ENCODE measurements around the gene E4F1. TPM values are rescaled to one million over a fixed set of nuclear protein-coding genes. Genes with fewer than 3 reads are reported as not detected.

E4F1 gene
- total and polyA plus RNA-seq, 10 of the 15 experiments (the other 5 are each of a cell fraction or from before 2014, with no cell fraction given): 0.23 to 36.5 (median 14.5) TPM

DNA sequence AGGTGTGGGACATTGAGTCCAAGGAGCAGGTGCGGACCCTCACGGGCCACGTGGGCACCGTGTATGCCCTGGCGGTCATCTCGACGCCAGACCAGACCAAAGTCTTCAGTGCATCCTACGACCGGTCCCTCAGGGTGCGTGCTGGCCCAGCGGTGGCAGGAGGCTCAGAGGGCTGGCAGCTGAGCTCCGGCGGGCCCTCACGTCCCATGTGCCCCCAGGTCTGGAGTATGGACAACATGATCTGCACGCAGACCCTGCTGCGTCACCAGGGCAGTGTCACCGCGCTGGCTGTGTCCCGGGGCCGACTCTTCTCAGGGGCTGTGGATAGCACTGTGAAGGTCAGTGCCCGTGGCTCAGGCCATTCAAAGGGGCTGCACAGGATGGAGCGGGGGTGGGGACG, 47.3 kb upstream of the E4F1 start:
- CTCF ChIA-PET: no interaction called here

More for the DNA sequence above, 47.3 kb upstream of the E4F1 start:
- Histone ChIP-seq H3K36me3 (ENCODE audit: control insufficient read depth in 2 of 2, insufficient read depth in 2 of 2, low read length in 1 of 2) (peaks cover 7 to 11% of the 10 kb centered on the region in 2 experiments; a peak in 3 of 4 replicates), H3K27me3 (replicated peaks in 1 of 2; ENCODE audit: control insufficient read depth in 2 of 2, insufficient read depth in 2 of 2, low read length in 1 of 2) (no peaks in the 10 kb centered on the region), H3K4me1 (ENCODE audit: control insufficient read depth, insufficient read depth, low read length) (no peaks in the 10 kb centered on the region), H3K9ac (ENCODE audit: control insufficient read depth, insufficient read depth, low read length) (no peak overlapping the region), H3K27ac (ENCODE audit: control insufficient read depth, insufficient read depth) (no peak overlapping the region), H4K20me1 (ENCODE audit: control insufficient read depth, insufficient read depth) (no peaks in the 10 kb centered on the region), H3K4me2 (ENCODE audit: control insufficient read depth, insufficient read depth) (no peak overlapping the region), H3K9me3 (replicated peaks; ENCODE audit: control insufficient read depth, insufficient read depth, low read length) (no peaks in the 10 kb centered on the region), H3K4me3 (no peak overlapping the region), H2AFZ (ENCODE audit: control insufficient read depth, low read depth, low read length) (no peak overlapping the region), H3K79me2 (ENCODE audit: control insufficient read depth, insufficient read depth, low read length) (no peaks in the 10 kb centered on the region)
- ChIA-PET POLR2A (no interaction called here), RAD21 (ENCODE audit: unreplicated experiment) (interaction anchor here (0.5 kb wide), 1 partner anchor 363 kb away, joined by 3 read pairs; no protein-coding TSS in a partner anchor), SMC1A (ENCODE audit: uncharacterized antibody, unreplicated experiment) (no interaction called here)
- no TSS peak for BruUV-seq (replicated peaks)
- intact Hi-C loops (cut with micrococcal nuclease; ENCODE audit: unreplicated experiment): no loop called here
- ATAC-seq (no peak), DNase-seq (ENCODE audit: low read depth, low spot score) (no peak), FAIRE-seq (no peak)
- no peak for TF ChIP-seq IKZF2 (IDR thresholded peaks at IDR 0.05)
- TF ChIP-seq, protein P1, sequence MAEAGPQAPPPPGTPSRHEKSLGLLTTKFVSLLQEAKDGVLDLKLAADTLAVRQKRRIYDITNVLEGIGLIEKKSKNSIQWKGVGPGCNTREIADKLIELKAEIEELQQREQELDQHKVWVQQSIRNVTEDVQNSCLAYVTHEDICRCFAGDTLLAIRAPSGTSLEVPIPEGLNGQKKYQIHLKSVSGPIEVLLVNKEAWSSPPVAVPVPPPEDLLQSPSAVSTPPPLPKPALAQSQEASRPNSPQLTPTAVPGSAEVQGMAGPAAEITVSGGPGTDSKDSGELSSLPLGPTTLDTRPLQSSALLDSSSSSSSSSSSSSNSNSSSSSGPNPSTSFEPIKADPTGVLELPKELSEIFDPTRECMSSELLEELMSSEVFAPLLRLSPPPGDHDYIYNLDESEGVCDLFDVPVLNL (IDR thresholded peaks at IDR 0.05; ENCODE audit: low read depth, low read length): no peak
- TF ChIP-seq SUZ12 (IDR thresholded peaks at IDR 0.05; ENCODE audit: unreplicated experiment): no peak
- no peak for TF ChIP-seq POU2F2 (IDR thresholded peaks at IDR 0.05; ENCODE audit: borderline replicate concordance, low read depth, low read length)
- TF ChIP-seq SPI1 (IDR thresholded peaks at IDR 0.05; ENCODE audit: borderline replicate concordance, insufficient read depth, low read depth, low read length): no peak
- TF ChIP-seq POLR2A (IDR thresholded peaks at IDR 0.05; ENCODE audit: low read depth, low read length): 0 out of 2 replicates have a peak, but pooled peaks have one; percentile 21
- TF ChIP-seq, protein P2, sequence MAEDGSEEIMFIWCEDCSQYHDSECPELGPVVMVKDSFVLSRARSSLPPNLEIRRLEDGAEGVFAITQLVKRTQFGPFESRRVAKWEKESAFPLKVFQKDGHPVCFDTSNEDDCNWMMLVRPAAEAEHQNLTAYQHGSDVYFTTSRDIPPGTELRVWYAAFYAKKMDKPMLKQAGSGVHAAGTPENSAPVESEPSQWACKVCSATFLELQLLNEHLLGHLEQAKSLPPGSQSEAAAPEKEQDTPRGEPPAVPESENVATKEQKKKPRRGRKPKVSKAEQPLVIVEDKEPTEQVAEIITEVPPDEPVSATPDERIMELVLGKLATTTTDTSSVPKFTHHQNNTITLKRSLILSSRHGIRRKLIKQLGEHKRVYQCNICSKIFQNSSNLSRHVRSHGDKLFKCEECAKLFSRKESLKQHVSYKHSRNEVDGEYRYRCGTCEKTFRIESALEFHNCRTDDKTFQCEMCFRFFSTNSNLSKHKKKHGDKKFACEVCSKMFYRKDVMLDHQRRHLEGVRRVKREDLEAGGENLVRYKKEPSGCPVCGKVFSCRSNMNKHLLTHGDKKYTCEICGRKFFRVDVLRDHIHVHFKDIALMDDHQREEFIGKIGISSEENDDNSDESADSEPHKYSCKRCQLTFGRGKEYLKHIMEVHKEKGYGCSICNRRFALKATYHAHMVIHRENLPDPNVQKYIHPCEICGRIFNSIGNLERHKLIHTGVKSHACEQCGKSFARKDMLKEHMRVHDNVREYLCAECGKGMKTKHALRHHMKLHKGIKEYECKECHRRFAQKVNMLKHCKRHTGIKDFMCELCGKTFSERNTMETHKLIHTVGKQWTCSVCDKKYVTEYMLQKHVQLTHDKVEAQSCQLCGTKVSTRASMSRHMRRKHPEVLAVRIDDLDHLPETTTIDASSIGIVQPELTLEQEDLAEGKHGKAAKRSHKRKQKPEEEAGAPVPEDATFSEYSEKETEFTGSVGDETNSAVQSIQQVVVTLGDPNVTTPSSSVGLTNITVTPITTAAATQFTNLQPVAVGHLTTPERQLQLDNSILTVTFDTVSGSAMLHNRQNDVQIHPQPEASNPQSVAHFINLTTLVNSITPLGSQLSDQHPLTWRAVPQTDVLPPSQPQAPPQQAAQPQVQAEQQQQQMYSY (CRISPR knock-in tag; IDR thresholded peaks at IDR 0.05): no peak
- no peak for TF ChIP-seq REST (IDR thresholded peaks at IDR 0.05; ENCODE audit: low read depth, low read length)
- in situ Hi-C loops (cut with MboI): no loop called here
- 93% methylated on average over 23 of the region's 23 CpGs for WGBS (ENCODE audit: insufficient coverage, insufficient replicate concordance, low lambda C conversion rate, missing lambda C conversion rate)
